Measurements from ENCODE around the gene SEMG2.
A peak's percentile ranks its signal among the peaks of the same experiment; 100 is the strongest.

SEMG2 gene

DNA sequence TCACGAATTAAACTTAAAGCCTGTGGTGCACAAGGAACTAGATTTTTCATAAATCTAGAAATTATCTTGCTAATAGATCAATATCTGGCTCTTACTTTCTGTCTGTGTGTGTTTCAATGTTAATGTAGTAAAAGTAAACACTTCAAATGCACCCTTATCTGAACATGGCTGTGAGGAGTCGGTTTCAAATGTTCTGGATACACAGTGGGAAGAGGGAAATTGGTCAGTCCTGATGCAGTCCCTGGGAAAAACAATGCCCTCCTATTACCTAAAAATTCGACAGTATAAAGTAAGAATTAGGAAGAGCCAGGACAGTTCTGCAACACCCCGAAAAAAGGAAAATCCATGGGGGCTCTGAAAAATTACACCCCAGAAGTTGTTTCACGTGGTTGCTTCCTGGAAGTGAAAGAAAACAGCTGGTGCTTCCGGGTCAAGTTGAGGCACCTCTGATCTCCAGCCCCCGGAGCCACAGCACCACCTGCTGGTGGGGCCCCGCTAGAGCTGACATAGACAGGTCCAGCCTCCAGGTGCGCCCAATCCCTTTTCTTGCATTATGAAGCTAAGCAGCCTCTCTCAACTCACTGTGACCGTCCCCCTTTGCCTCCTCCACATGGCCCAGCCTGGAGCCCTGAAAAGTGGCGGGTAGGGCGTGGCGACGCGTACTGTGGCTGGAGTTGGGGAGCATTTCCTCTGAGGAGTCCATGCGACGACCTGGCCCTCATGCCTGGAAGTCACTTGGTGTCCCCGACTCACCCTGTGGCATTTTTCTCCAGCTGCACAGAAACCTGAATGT, 8.3 kb downstream of the SEMG2 start:
- peak; percentile 53 for DNase-seq

DNA sequence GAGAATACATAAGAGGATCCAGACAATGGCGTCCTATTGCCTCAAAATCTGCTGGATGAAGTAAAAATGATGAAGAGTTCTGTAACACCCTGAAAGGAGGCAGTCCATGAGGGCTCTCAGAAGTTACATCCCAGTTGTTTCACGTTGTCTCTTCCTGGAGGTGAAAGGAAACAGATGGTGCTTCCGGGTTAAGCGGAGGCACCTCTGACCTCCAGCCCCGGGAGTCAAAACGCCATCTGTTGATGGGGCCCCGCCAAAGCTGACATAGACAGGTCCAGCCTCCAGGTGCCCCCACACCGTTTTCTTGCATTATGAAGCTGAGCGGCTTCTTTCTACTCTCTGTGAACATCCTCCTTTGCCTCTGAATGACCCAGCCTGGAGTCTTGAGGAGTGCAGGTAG, 9.5 kb downstream of the SEMG2 start:
- DNase-seq = no peak

DNA sequence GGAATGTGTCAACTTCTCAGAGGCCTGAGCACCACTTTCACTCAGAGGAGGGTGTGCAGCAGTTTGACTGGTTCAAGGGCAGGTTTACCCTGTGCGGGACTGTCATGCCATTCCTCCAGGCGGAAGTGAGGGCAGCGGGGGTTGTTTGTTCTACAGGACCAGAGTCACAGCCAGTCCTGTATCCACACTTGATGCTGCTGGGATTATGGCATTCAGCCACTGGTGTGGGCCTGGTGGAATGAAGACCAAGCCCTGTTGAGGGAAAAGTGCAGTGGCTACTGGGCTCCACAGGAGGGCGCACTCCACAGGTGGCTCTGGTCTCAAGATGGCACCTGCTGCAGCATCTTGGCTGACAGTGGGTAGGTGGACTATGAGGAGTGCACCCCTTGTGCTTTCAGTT, 14.8 kb downstream of the SEMG2 start:
- no peak for DNase-seq

DNA sequence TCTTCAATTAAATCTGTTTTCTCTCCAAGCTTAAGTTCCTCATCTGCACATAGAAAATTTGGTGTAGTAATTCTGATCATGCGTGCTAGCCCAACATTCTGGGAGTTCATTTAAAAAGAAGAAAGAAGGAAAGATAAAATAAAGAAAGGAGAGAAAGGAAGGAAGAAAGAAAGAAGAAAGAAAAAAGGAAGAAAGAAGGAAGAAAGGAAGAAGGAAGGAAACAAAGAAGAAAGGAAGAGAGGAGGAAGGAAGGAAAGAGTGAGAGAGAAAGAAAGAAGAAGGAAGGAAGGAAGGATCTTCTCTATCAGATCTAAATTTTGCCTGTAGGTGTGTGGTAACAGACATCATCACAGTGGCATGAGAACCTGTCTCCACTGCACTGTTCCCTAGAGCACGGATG, 17.0 kb downstream of the SEMG2 start:
- no peak for DNase-seq

DNA sequence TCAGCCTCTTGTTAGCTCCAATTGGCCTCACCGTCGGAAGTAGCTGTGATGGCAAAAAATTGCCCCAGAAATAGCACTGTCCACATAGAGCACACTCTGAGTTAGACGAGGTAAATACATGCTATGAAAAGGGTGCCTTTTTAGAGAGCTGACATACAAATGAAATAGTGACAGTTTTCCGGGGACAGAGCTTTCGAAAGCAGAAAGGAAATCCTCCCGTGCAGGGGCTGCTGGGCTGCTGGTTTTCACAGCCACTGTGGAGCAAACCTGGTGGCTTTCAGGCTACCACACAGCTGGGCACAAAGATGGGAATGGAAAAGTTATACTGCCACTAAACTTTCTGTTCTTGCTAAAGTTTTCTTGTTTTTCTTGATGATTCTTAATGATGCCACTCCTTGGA, 24.9 kb downstream of the SEMG2 start:
- no peak for DNase-seq

DNA sequence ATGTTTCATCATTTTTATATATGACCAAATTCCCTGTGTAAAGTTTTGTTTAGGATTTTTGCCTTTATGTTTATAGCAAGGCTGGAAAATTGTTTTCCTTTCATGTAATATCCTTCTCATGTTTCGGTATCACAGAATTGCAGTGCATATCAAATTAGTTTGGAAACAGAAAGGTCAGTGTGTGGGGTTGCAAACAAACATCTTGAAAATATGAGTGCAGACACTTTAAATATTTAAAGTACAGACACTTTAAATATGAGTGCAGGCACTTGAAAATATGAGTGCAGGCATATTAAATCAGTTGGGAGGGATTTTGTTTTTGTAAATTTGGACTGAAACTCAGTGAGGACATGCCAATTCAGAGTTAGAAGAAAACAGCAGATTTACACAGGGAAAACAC, 26.7 kb downstream of the SEMG2 start:
- no peak for DNase-seq

DNA sequence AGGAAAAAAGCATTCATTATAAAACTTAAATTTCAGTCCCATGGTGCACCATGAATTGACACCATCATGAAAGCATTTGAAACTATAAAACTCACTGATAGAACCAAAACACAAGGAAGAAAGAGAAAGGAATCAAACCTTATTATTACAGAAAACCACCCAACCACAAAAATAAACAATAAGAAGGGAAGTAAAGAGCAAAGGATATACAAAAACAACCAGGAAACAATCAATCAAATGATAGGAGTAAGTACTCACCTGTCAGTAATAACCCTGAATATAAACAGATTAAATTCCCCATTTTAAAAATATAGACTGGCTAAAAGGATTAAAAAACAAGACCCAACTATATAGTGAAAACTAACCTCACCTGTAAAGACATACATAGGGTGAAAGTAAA, 27.4 kb downstream of the SEMG2 start:
- DNase-seq = no peak

DNA sequence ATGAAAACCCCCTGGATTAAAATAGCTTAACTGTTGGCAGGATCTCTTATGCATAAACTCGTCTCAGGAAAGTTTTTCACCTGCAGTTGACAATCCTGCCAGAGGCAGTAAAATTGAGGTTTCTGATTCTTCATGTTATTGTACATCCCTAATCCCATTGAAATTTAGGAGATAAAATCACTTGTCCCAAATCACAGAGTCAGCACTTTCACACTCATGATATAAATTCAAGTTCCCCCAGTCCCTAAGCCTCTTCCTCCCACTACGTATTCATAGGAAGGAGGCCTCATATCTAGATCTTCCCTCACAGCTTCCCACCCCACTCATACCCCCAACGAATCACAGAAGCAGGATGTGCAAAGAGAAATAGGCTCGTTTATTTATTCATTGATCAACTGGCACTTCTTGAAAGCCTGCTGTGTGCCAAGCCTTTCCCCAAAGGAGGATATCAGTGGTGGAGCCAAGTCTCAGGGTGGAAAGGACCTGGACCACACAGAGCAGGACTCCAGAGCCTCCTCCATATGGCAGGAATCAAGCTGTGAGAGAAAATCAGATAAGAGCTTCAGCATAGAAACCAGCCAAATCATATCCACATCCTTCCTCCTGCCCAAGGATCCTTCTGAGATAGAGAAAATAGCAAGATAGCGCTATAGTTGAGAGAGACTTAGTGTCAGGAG, 30.8 kb downstream of the SEMG2 start:
- DNase-seq = no peak

DNA sequence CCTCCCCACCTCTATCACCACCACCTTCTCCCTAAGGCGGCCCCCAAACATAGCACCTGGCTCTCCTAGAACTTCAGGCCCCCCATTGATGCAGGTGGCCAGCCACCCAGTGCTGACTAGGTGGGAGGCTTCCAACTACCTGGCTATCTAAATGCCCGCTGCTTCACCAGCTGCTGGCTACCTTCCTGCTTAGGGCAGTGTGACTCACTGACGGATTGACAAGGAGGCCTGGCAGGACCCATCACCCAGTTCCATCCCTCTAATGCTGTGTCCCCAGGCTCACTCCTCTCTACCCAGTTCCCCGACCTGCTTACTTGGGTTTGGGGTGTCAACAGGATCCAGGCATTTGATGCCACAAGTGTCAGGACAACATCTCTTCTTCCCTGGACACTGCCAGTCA, 32.1 kb downstream of the SEMG2 start:
- no peak for DNase-seq

DNA sequence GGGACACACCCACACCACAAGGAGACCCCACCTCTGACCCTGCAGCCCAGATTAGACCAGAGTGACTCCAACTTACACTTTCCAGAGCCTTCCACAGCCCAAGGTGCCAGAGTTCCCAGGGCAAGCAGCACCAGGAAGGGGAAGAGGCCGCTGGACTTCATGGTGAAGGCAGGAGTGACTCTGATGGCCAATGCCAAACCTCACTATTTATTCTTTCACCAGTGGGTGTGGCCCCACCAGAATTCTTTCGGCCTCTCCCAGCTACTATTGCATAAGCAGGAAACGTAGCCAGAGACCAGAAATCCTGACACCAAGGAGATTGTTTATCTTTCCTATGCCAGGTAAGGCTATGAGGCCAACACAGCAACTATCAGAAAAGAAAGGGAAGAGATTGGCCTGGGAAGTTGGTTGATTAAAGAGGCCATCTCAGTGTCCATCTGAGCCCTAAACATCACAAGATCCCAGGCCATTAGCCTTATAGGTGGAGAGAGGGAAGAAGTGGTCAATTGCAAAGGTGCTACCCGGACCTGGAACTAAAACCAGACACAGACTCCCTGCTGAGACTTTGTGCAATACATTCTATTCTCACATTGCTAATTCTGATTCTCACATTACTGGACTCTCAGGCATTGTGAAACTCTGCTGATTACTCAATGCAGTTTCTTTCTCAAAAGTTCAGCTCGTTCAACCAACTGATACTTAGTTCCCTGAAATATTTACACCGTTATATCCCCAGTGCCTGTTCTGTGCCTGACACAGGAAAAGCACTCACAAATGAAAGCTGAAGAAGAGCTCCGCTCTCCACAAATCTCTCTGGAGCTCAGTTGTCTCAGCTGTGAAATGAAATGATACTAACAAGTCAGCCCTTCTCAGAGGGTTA, 33.5 kb downstream of the SEMG2 start, which contains the start of gene SLPI:
Gene SLPI (minus strand): TSS at position 182 of the 880 bp plus-strand sequence. CDS start 21 bp downstream, at position 161.
- DNase-seq = peak; percentile 90

DNA sequence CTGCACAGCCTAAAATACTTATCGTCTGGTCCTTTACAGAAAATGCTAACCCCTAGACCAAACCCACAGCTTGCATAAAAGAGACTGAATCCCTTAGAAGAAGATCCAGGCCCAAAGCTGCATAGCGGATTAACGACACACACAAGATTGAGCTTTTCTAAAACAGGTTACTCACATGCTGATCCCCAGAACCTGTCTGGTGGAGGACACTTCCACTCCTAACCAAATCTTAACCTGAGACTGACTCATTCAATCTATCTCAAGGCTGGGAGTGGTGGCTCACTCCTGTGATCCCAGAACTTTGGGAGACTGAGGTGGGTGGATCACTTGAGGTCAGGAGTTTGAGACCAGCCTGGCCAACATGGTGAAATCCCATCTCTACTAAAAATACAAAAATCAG, 36.0 kb downstream of the SEMG2 start:
- DNase-seq = no peak

DNA sequence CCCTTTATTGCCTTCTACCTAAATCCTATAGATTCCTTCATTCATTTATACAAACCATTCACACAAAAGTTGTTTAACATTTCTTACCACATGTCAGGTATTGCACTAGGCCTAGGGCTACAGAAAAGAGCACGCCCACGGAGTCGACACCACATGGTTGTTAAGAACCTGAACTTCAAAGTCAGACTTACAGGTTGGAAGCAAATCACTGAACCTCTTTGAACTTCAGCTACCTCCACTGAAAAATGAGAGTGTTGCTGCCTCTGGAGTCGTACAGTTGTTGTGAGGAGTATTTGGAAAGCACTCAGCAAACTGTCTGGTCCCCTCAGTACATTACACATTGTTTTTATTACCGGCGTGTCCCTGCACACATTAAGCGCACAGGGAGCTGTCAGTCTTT, 36.5 kb downstream of the SEMG2 start:
- no peak for DNase-seq

DNA sequence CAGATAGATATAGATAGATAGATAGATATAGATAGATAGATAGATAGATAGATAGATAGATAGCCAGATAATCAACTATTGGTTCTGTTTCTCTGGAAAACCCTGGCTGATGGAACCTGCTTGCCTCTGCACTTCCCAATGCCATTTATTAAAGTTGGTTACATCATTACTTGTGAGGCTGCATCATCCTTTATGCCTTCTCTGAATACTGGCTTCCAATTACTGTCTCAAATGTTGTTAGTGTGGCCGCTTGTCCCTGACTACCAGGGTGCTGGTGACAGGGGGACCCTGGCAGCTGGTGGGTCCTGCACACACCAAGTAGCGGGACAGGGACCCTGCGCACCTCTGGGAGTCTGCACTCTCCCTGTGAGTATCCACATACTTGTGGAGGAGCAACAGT, 37.1 kb downstream of the SEMG2 start:
- no peak for DNase-seq

DNA sequence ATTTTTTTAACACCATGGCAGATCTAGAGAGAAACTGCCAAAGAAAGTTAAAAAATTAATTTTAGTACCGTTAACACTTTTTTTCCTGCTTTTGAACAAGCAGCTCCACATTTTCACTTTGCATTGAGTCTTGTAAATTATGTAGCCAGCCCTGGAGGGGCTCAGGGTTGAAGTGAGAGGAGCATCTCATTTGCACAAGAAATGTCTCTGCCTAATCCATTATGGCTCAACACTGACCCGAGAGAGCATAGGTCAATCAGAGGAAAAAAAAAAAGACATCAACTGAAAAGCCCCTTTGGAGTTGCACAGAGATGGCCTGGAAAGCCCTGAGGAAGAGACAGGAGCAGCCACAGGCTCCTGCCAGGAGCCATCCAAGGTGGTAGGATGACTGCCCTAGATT, 37.5 kb downstream of the SEMG2 start:
- no peak for DNase-seq

DNA sequence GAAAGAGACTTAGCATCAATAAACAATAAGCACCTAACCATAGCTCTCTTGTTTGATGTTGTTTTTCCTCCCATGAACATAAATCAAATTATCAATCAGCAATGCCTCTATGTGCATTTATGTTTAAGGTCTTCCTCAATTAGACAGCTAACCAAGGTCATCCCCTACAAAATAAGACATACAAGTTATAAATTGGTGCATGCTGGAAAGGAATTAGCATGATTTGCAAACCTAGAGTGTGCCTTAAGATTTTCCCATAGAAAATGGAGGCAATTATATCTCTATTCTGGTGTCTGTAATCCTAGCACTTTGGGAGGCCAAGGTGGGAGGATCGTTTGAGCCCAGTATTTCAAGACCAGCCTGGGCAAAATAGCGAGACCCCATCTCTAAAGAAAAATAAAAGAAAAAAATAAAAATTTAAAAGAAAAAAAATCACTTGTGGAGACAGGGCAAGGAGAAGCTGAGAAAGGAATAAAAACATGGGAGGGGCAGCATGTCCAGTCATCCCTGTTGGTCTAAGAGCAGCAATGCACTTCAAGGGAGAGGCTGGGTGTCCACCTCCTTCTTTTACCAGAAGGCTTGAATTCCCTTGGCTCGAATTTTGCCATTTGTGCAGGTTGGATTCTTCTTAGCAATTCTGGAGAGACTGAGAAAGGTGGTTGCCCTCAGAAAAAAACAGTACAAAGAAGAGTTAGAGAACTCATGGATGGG, 42.5 kb downstream of the SEMG2 start:
- DNase-seq = no peak

DNA sequence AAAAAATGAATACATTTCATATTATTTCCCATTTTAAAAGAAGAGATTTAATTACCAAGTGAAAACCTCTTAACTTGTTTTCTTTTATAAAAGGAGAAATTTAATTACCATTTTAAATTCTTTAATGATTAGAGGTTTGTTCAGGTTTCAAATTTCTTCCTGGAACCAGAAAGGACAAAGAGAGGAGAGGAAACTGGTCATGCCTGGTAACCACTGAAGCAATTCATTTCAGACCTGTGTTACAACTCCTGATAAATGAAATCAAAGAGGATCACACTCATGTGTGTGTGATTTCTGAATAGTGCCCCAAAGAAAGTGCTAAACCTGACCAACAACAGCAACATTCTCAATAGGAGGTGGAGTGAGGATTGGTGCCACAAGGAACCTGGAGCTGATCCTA, 45.8 kb downstream of the SEMG2 start:
- DNase-seq = no peak

DNA sequence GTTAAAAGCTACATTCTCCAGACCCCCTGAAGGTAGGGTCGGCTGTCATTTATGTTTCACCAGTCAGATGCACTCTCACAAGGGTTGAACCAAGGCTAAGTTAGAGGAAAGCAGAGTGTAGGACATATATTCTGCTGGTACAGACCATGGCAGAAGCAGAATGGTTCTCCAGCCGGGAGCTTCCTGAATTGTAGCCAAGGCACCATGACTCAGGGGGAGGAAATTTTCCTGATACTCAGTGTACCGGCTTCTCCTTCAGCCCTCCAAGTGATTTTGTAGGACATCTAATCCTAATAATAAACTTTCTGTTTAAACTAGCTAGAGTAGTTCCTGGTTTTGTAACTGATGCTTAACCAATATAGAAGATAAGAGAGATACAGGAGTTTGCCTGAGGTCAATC, 47.4 kb downstream of the SEMG2 start:
- DNase-seq = no peak

DNA sequence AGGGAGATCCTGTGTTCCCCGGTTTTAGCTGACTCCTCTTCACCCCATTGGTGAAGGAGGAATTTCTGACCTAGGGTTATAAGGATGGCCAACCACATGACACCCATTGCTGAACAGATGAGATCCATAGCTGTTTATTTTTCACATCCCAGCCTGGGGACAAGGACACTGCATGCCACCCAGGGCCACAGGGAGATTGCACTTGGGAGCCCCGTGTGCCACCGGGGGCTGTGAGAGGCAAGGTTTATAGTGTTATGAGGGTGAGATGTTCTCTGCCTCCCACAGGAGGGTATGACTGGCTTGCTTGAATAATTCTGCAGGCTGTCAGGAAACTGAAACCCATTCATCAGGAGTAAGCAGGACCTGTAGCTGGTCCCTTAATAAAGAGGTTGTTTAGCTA, 47.9 kb downstream of the SEMG2 start:
- no peak for DNase-seq

DNA sequence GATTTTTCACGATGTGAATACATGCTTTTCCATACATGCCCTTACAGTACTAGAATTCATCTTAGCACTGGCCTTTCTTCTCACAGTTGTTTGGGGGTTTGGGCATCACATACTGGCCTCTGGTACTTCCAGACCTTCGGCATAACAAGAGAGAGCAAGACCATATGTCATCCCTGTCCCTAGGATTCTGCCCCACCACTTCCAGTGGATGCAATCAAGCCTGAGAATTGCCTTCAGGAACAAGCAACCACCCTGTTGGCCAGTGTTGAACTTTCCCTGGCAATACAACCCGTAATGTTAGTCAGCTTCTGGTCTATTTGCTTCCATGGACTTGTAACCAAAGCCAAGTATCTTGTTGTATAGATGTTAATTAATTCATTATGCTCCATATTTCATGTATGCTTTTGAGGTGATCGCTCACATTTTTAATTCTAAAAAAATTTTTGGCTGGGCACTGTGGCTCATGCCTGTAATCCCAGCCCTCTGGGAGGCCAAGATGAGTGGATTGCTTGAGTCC, 48.6 kb downstream of the SEMG2 start:
- no peak for DNase-seq

Data from suppressor macrophage treated with lipopolysaccharide for 4 hours (primary cell).